HG03442 (cell line): ENCODE measurements around the gene JMJD8.

Experiments
- ATAC-seq: cut with Tn5 transposase; IDR thresholded peaks from one replicate; pipeline ENCODE4 v1.9.1; 2021; ENCODE audit warnings: mild to moderate bottlenecking, moderate library complexity; ENCODE audit not compliant: unreplicated experiment

Gene JMJD8

GRCh38 chr16:666572-666971, 17.6 kb downstream of the JMJD8 start:
- ATAC-seq, result no peak

- no peak for ATAC-seq
Measured at GRCh38 chr16:662597-662996, 21.5 kb downstream of the JMJD8 start.

- ATAC-seq, result no peak
Measured at GRCh38 chr16:662095-662494, 22.0 kb downstream of the JMJD8 start.

- ATAC-seq, result no peak
Measured at GRCh38 chr16:661184-661821, 22.8 kb downstream of the JMJD8 start.

- ATAC-seq, result no peak
Measured at GRCh38 chr16:660459-661183, 23.5 kb downstream of the JMJD8 start.

- ATAC-seq, result no peak
Measured at GRCh38 chr16:660132-660458, 24.0 kb downstream of the JMJD8 start.

GRCh38 chr16:659618-660017, 24.5 kb downstream of the JMJD8 start:
- ATAC-seq, result no peak

- ATAC-seq, result no peak
Measured at GRCh38 chr16:658679-659571, 25.2 kb downstream of the JMJD8 start.

- no peak for ATAC-seq
Measured at GRCh38 chr16:657487-657886, 26.6 kb downstream of the JMJD8 start.

GRCh38 chr16:654034-654433, 30.1 kb downstream of the JMJD8 start:
- ATAC-seq, result no peak

GRCh38 chr16:652454-653305, 31.5 kb downstream of the JMJD8 start:
- ATAC-seq, result no peak

GRCh38 chr16:651844-652243, 32.3 kb downstream of the JMJD8 start:
- ATAC-seq, result no peak

GRCh38 chr16:649631-650030, 34.5 kb downstream of the JMJD8 start:
- ATAC-seq, result peak; percentile 11

- ATAC-seq, result peak; percentile 78
Measured at GRCh38 chr16:648781-649589, 35.1 kb downstream of the JMJD8 start, which contains the start of gene WDR90. WDR90 (plus strand) TSS chr16:649365; CDS start chr16:649417, 52 bp downstream.

- no peak for ATAC-seq
Measured at GRCh38 chr16:648071-648780, 35.9 kb downstream of the JMJD8 start.

- ATAC-seq, result no peak
Measured at GRCh38 chr16:647173-647902, 36.8 kb downstream of the JMJD8 start.

GRCh38 chr16:646679-647172, 37.4 kb downstream of the JMJD8 start:
- ATAC-seq, result no peak

GRCh38 chr16:645852-646678, 38.1 kb downstream of the JMJD8 start:
- ATAC-seq, result no peak
